ENCODE results near the gene DUS1L.

DNA sequence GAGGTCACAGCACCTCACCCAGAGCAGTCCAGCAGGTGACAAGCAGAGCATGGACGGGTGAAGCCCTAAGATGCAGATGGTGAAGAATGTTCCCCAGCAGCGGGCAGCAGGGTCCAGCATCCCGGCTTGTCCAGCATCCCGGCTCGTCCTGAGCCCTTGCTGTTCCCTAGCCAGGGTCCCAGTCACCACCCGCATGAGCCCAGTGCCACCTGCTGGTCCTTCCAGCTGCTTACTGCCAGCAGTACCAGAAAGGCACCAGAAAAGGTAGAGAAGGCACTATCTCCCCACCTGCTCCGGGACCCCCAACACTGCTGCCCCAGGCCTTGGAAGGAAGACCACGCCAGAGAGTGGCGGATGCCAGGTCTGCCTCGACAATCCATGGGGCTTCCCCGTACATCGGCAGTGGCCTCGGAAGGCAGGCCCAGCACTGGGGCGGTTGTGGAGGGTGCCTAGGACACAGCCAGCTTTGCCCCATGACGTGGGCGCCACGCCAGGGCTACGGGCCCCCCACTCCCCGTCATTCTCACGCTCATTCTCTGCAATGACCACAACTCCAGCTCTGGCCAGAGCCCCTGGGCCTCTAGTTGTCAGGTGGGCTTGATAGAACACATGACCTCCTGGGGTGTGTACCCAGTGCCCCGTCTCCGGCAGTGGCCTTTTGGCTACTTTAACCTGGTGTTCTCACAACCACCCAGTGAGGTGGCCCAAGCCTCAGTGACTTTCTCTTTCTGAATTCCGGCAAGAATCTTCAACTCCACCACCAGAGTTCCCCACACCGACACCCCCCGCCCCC is 44.3 kb downstream of the DUS1L start:
- TF ChIP-seq, protein P1, sequence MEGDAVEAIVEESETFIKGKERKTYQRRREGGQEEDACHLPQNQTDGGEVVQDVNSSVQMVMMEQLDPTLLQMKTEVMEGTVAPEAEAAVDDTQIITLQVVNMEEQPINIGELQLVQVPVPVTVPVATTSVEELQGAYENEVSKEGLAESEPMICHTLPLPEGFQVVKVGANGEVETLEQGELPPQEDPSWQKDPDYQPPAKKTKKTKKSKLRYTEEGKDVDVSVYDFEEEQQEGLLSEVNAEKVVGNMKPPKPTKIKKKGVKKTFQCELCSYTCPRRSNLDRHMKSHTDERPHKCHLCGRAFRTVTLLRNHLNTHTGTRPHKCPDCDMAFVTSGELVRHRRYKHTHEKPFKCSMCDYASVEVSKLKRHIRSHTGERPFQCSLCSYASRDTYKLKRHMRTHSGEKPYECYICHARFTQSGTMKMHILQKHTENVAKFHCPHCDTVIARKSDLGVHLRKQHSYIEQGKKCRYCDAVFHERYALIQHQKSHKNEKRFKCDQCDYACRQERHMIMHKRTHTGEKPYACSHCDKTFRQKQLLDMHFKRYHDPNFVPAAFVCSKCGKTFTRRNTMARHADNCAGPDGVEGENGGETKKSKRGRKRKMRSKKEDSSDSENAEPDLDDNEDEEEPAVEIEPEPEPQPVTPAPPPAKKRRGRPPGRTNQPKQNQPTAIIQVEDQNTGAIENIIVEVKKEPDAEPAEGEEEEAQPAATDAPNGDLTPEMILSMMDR (IDR thresholded peaks at IDR 0.05): peak; percentile 94
- TF ChIP-seq EHMT2 (IDR thresholded peaks at IDR 0.05; ENCODE audit: low read depth) (no peak), EP300 (IDR thresholded peaks at IDR 0.05) (no peak), POLR2A (IDR thresholded peaks at IDR 0.05; ENCODE audit: low read length) (no peak)
- TF ChIP-seq, protein P2, sequence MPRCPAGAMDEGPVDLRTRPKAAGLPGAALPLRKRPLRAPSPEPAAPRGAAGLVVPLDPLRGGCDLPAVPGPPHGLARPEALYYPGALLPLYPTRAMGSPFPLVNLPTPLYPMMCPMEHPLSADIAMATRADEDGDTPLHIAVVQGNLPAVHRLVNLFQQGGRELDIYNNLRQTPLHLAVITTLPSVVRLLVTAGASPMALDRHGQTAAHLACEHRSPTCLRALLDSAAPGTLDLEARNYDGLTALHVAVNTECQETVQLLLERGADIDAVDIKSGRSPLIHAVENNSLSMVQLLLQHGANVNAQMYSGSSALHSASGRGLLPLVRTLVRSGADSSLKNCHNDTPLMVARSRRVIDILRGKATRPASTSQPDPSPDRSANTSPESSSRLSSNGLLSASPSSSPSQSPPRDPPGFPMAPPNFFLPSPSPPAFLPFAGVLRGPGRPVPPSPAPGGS (IDR thresholded peaks at IDR 0.05): no peak
- TF ChIP-seq, protein P3, sequence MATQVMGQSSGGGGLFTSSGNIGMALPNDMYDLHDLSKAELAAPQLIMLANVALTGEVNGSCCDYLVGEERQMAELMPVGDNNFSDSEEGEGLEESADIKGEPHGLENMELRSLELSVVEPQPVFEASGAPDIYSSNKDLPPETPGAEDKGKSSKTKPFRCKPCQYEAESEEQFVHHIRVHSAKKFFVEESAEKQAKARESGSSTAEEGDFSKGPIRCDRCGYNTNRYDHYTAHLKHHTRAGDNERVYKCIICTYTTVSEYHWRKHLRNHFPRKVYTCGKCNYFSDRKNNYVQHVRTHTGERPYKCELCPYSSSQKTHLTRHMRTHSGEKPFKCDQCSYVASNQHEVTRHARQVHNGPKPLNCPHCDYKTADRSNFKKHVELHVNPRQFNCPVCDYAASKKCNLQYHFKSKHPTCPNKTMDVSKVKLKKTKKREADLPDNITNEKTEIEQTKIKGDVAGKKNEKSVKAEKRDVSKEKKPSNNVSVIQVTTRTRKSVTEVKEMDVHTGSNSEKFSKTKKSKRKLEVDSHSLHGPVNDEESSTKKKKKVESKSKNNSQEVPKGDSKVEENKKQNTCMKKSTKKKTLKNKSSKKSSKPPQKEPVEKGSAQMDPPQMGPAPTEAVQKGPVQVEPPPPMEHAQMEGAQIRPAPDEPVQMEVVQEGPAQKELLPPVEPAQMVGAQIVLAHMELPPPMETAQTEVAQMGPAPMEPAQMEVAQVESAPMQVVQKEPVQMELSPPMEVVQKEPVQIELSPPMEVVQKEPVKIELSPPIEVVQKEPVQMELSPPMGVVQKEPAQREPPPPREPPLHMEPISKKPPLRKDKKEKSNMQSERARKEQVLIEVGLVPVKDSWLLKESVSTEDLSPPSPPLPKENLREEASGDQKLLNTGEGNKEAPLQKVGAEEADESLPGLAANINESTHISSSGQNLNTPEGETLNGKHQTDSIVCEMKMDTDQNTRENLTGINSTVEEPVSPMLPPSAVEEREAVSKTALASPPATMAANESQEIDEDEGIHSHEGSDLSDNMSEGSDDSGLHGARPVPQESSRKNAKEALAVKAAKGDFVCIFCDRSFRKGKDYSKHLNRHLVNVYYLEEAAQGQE (IDR thresholded peaks at IDR 0.05): no peak
